Endodermal cell (in vitro differentiated cells): Measurements from ENCODE around the gene C5AR1. TPM values are rescaled to one million over a fixed set of nuclear protein-coding genes. Genes with fewer than 3 reads are reported as not detected.

Experiments used
- DNase-seq: peaks from one replicate; pipeline ENCODE4 v3.0.0-alpha.2; 2017
- H3K27ac ChIP-seq: 2 replicates; pipeline ENCODE4 v1.5.1; 2013; ENCODE audit warnings: mild to moderate bottlenecking, low read depth, low read length, moderate library complexity
- H3K27me3 ChIP-seq: 2 replicates; pipeline ENCODE4 v1.6.1; 2013; ENCODE audit warnings: mild to moderate bottlenecking, low read length, moderate library complexity; ENCODE audit not compliant: insufficient read depth, control insufficient read depth, poor library complexity, severe bottlenecking
- H3K36me3 ChIP-seq: 2 replicates; pipeline ENCODE4 v1.7.0; 2013; ENCODE audit warnings: mild to moderate bottlenecking, low read length, moderate library complexity; ENCODE audit not compliant: control insufficient read depth, insufficient read depth
- H3K4me1 ChIP-seq: one replicate; pipeline ENCODE4 v1.7.0; 2013; ENCODE audit warnings: low read length; ENCODE audit not compliant: control insufficient read depth, insufficient read depth
- H3K4me3 ChIP-seq: 2 replicates; pipeline ENCODE4 v1.5.1; 2013; ENCODE audit warnings: mild to moderate bottlenecking, low read length, moderate library complexity
- H3K9ac ChIP-seq: 2 replicates; pipeline ENCODE4 v1.6.1; 2013; ENCODE audit warnings: mild to moderate bottlenecking, low read length, moderate library complexity; ENCODE audit not compliant: poor library complexity, severe bottlenecking; ENCODE audit errors: extremely low read depth
- H3K9me3 ChIP-seq: 2 replicates; pipeline ENCODE4 v1.6.1; 2013; ENCODE audit warnings: mild to moderate bottlenecking, low read length, moderate library complexity; ENCODE audit not compliant: control insufficient read depth
- H3K27ac Mint-ChIP-seq: 2 replicates; pipeline ENCODE4 v1.8.0; 2020; ENCODE audit warnings: mixed read lengths
- H3K27me3 Mint-ChIP-seq: 2 replicates; pipeline ENCODE4 v1.8.0; 2021; ENCODE audit warnings: mild to moderate bottlenecking, mixed read lengths; ENCODE audit not compliant: insufficient read depth
- H3K36me3 Mint-ChIP-seq: 2 replicates; pipeline ENCODE4 v1.8.0; 2020; ENCODE audit warnings: low read depth, mixed read lengths
- H3K4me1 Mint-ChIP-seq: 2 replicates; pipeline ENCODE4 v1.8.0; 2020; ENCODE audit warnings: mixed read lengths
- H3K4me3 Mint-ChIP-seq: 2 replicates; pipeline ENCODE4 v1.8.0; 2020; ENCODE audit warnings: mild to moderate bottlenecking, moderate library complexity, mixed read lengths
- H3K9me3 Mint-ChIP-seq: 2 replicates; pipeline ENCODE4 v1.8.0; 2020; ENCODE audit warnings: mild to moderate bottlenecking, mixed read lengths
- WGBS, 2 experiments: methylation state at CpG; one replicate each; pipeline versions ENCODE4 v1.1.5 to v1.1.7; 2013; ENCODE audit warnings: missing lambda C conversion rate in 2 of 2, mixed read lengths in 1 of 2; ENCODE audit not compliant: insufficient coverage in 1 of 2, insufficient read length in 1 of 2; 5-methylcytosine and 5-hydroxymethylcytosine counted together
- total RNA-seq, 2 donors: library from RNA; stranded (reverse); fragmentation: NEBNext Ultra II Directional in 1 of 2; extraction: Animal tissue kit (Norgen Biotek cat#: 25700) in 1 of 2; gene quantifications; 2 replicates in 1 of 2; 3 replicates in 1 of 2; pipeline ENCODE4 v1.2.1, GENCODE V29; 2021
- TF ChIP-seq, protein P1 (sequence below): fragments of 200-600 bp; sonication (generic); conservative IDR thresholded peaks from 2 replicates; pipeline ENCODE4 v1.5.0; 2021; ENCODE audit warnings: antibody characterized with exemption, mild to moderate bottlenecking

C5AR1 gene
- total RNA-seq, 2 donors from 2014 or later, result 0.48 TPM; not detected in 1

DNA sequence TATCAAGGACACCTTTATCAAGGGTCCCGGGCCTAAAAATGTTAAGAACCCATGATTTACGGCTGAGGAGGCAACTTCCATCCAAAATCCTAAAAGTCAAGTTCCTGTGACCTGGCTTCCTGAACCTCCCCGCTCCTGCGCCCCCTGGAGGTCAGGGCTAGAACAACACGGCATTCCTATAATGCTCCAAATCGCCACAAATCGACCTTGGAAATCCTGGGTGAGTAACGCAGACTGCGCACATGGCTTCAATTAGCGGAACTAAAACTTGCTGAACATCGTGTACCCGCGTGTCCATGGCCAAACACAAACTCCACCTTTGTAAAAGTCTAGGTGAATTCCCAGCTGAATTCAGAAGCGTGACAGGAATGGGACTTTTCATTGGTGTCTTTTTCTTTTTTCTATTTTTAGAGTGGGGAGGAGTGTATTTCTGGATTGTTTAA lies 4.3 kb upstream of the C5AR1 start:
- H3K9me3 Mint-ChIP-seq, result no peaks in the 10 kb centered on the region

DNA sequence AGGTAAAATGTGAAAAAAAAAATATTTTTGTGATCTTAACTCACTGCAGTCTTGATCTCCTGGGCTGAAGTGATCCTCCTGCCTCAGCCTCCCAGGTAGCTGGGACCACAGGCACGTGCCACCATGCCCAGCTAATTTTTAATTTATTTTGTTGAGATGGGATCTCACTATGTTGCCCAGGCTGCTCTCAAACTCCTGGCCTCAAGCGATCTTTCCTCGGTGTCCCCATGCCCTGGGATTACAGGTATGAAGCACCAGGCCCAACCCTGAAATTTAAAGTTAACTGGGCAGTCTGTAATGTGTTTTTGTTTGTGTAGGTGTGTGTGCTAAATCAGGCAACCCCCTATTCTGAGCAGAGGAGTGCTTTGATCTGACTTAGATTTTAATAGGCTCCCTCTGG lies 3.4 kb upstream of the C5AR1 start:
- H3K27me3 Mint-ChIP-seq, result no peaks in the 10 kb centered on the region
- Histone ChIP-seq H3K9me3 (no peaks in the 10 kb centered on the region), H3K4me1 (no peaks in the 10 kb centered on the region), H3K27me3 (no peaks in the 10 kb centered on the region), H3K4me3 (no peak overlapping the region), H3K36me3 (no peaks in the 10 kb centered on the region), H3K9ac (no peak overlapping the region), H3K27ac (no peak overlapping the region)
- H3K4me1 Mint-ChIP-seq, result peaks cover 2% of the 10 kb centered on the region
- DNase-seq, result no peak
- WGBS, 2 experiments, result 95 to 100% methylated on average over 2 to 3 of the region's 3 CpGs
- no peak overlapping the region for H3K4me3 Mint-ChIP-seq
- no peaks in the 10 kb centered on the region for H3K36me3 Mint-ChIP-seq
- TF ChIP-seq, protein P1, sequence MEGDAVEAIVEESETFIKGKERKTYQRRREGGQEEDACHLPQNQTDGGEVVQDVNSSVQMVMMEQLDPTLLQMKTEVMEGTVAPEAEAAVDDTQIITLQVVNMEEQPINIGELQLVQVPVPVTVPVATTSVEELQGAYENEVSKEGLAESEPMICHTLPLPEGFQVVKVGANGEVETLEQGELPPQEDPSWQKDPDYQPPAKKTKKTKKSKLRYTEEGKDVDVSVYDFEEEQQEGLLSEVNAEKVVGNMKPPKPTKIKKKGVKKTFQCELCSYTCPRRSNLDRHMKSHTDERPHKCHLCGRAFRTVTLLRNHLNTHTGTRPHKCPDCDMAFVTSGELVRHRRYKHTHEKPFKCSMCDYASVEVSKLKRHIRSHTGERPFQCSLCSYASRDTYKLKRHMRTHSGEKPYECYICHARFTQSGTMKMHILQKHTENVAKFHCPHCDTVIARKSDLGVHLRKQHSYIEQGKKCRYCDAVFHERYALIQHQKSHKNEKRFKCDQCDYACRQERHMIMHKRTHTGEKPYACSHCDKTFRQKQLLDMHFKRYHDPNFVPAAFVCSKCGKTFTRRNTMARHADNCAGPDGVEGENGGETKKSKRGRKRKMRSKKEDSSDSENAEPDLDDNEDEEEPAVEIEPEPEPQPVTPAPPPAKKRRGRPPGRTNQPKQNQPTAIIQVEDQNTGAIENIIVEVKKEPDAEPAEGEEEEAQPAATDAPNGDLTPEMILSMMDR, result no peak
- H3K9me3 Mint-ChIP-seq, result no peaks in the 10 kb centered on the region
- no peak overlapping the region for H3K27ac Mint-ChIP-seq

More for the DNA sequence above, 4.3 kb upstream of the C5AR1 start:
- no peak overlapping the region for H3K27ac Mint-ChIP-seq
- TF ChIP-seq, protein P1, result peak; percentile 98
- Histone ChIP-seq H3K4me1 (no peaks in the 10 kb centered on the region), H3K27me3 (no peaks in the 10 kb centered on the region), H3K36me3 (no peaks in the 10 kb centered on the region), H3K9ac (no peak overlapping the region), H3K9me3 (no peaks in the 10 kb centered on the region), H3K4me3 (no peak overlapping the region), H3K27ac (no peak overlapping the region)
- peaks cover 2% of the 10 kb centered on the region for H3K4me1 Mint-ChIP-seq
- peak; percentile 93 for DNase-seq
- 20 to 29% methylated on average over 13 to 14 of the region's 14 CpGs for WGBS, 2 experiments
- no peak overlapping the region for H3K4me3 Mint-ChIP-seq
- H3K36me3 Mint-ChIP-seq, result no peaks in the 10 kb centered on the region
- no peaks in the 10 kb centered on the region for H3K27me3 Mint-ChIP-seq

- 93 to 94% methylated on average over 8 of the region's 8 CpGs for WGBS, 2 experiments
- Histone ChIP-seq H3K27ac (no peak overlapping the region), H3K4me3 (no peak overlapping the region), H3K27me3 (no peaks in the 10 kb centered on the region), H3K36me3 (no peaks in the 10 kb centered on the region), H3K9me3 (no peaks in the 10 kb centered on the region), H3K9ac (no peak overlapping the region), H3K4me1 (no peaks in the 10 kb centered on the region)
- H3K27me3 Mint-ChIP-seq, result no peaks in the 10 kb centered on the region
- H3K4me1 Mint-ChIP-seq, result peaks cover 2% of the 10 kb centered on the region
- no peak overlapping the region for H3K4me3 Mint-ChIP-seq
- H3K9me3 Mint-ChIP-seq, result peaks cover 3% of the 10 kb centered on the region
- TF ChIP-seq, protein P1, result no peak
- no peaks in the 10 kb centered on the region for H3K36me3 Mint-ChIP-seq
- H3K27ac Mint-ChIP-seq, result no peak overlapping the region
- no peak for DNase-seq
These were observed 623 bp upstream of the C5AR1 start for GRCh38 chr19:47309038-47309437.
